AG20443 (cell line): ENCODE data around the gene SLC31A2.
"Not testable (repeated sequence)": the region's sequence is repeated elsewhere in the genome, so short reads cannot be mapped to it uniquely, and the experiment has no call there.

Source experiments
- DNase-seq: peaks from one replicate; pipeline ENCODE4 v3.0.0; 2012; ENCODE audit warnings: low spot score, mixed read lengths

The SLC31A2 gene, protein sequence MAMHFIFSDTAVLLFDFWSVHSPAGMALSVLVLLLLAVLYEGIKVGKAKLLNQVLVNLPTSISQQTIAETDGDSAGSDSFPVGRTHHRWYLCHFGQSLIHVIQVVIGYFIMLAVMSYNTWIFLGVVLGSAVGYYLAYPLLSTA

DNA sequence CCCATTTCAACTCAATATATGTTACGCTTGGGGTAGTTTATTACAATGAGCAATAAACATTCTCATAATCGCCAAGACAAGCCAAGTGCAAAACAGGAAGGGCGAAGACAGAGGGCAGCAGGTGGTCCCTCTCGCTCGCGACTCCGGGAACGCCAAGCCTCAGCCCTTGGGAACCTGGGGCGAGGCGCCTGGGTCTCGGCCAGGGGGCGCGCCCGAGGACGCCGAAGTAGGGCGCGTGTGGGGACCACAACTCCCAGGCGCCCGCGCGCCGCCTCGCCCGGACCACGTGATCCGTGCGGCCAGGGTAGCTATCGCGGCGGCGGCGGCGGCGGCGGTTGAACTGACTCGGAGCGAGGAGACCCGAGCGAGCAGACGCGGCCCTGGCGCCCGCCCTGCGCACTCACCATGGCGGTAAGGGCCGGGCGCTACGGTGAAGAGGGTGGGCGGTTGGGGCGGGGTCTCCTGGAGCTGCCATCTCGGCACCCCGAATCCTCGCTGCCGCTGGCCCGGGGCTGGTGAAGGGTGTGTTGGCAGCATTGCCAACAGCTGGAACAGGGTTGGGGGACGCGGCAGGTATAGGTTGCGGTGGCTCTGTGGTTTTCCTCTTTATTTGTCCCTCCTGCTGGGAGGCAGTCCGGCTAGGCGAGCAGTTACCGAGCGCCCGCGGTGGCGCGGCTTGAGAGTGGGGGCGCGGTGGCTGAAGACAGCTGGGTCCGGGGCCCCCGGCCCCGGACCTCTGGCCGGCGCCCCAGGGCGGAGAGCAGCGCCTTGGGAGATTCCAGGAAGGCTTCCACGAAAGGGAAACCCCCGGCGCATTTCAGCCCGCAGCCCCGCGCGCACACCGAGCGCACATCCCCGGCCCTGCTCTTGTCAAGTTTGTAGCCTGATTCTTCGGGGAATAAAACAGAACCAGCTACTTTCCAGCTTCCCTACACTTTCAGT is at the start of gene SLC31A2:
SLC31A2 (plus strand) TSS at position 338 of the 942 bp plus-strand sequence; CDS start at position 406, 68 bp downstream.
- DNase-seq: peak; percentile 96

DNA sequence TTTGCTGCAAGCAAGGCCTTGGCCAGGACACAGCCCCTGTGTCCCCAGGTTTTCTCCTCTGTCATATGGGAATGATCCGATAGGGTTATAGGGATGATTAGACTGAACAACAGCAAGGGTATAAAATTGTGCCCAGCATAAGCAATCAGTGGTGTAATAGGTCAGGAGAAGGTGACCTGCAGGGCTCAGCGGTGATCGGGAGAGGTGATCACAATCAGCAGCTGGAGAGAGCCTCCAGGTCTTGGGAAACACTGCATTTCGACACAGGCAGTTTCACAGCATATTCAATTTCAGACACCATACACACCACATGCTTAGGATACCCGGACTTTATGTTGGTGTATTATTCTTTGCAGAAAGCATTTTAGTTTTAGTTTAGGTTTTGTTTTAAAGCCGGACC is 45.5 kb upstream of the SLC31A2 start:
- not testable (repeated sequence) for DNase-seq

DNA sequence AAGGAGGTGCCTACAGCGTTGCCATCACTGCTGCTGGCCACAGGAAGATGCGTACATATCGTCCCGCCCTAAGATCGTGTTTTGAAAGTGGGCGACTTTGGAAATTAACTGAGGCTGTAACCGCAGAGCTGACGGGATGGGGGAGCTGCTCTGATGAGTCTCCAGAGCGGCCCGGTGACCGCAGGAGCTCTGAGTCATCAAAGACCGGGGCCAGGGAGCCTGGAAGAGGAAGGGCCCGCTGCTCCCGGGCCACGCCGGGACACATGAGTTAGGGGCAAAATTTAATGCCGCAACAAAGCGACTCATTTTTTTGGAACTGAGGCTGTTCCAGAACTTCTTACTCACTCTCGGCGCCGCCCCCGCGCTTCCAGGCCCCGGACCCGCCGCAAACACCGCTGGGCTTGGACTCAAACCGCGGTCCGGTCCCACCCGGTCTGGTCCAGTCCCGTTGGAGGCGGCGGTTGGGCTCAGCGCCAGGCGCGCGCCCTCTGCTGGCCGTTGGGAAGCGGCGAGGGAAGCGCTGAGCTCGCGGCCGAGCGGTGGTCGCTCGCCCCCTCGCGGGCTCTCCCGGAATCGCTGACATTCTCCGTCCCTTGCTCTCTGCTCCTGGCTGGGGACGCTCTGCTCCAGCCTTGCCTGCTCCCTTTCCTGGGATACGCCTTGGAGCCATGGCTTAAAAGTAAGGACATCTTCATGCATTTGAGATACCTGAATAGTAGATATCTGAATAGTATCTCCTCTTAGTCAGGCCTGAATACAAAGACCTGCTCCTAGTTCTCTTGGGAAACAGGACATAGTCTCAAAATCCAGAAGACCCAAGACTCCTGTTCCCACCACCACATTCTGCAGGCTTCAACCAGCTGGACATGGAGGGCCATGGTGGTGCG is 39.5 kb upstream of the SLC31A2 start:
- peak; percentile 19 for DNase-seq

DNA sequence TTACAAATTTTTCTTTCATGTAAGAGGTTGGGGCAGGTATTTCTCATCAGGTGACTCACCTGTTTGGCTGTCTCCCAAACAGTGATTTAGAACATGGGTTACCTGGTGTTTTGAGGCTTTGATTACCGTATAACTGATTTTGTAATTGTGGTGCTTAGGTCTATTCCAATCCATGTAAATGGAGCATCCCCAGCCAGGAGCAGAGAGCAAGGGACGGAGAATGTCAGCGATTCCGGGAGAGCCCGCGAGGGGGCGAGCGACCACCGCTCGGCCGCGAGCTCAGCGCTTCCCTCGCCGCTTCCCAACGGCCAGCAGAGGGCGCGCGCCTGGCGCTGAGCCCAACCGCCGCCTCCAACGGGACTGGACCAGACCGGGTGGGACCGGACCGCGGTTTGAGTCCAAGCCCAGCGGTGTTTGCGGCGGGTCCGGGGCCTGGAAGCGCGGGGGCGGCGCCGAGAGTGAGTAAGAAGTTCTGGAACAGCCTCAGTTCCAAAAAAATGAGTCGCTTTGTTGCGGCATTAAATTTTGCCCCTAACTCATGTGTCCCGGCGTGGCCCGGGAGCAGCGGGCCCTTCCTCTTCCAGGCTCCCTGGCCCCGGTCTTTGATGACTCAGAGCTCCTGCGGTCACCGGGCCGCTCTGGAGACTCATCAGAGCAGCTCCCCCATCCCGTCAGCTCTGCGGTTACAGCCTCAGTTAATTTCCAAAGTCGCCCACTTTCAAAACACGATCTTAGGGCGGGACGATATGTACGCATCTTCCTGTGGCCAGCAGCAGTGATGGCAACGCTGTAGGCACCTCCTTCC is 37.9 kb upstream of the SLC31A2 start:
- DNase-seq: not testable (repeated sequence)

DNA sequence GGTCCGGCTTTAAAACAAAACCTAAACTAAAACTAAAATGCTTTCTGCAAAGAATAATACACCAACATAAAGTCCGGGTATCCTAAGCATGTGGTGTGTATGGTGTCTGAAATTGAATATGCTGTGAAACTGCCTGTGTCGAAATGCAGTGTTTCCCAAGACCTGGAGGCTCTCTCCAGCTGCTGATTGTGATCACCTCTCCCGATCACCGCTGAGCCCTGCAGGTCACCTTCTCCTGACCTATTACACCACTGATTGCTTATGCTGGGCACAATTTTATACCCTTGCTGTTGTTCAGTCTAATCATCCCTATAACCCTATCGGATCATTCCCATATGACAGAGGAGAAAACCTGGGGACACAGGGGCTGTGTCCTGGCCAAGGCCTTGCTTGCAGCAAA is 32.0 kb upstream of the SLC31A2 start:
- not testable (repeated sequence) for DNase-seq

DNA sequence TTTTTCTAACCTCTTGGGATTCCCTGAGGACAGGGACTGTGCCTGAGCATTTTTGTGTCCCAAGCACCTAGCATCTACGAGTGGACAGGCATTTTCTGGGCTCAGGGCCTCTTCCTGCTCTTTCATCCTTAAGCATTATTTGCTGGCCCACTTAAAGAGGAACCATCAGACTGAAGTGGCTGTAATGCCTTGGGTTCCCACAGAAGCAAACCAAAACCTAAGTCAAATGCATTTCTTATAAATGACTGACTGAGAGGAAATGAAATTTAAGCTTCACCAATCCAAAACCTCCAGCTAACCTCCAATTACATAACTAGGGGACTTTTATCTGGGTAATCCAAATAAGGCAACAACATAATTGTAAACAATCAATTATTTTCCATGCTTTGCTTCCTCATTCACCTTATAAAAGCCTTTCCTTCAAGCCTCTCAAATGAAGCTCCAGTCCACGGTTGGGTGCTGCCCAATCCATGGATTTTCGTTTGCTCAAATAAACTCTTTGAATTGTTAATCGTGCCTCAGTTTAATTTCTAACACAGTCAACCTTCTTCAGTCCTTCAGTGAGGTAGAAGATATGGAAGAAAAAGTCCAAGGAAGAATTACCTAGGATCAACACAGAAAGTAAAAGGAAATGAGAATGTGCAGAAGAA is 25.3 kb upstream of the SLC31A2 start:
- DNase-seq: no peak

DNA sequence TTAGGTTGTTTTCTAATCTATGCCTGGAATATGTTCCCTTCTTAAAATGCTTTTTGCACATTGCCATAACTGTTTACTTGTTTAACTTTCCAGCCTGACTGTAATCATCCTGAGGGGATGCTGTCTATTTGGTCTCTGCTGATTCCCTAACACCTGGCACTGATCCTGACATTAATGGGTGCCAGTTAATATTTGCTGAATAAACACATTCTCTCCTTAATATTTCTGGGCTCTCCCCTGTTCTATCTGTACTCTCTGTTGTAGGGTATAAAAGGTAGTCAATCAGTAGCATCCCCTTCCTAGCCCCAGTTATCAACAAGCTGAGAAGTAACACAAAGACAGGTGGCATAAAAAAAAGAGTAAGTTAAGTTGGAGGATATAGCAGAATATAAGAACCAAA is 21.3 kb upstream of the SLC31A2 start:
- DNase-seq: no peak

DNA sequence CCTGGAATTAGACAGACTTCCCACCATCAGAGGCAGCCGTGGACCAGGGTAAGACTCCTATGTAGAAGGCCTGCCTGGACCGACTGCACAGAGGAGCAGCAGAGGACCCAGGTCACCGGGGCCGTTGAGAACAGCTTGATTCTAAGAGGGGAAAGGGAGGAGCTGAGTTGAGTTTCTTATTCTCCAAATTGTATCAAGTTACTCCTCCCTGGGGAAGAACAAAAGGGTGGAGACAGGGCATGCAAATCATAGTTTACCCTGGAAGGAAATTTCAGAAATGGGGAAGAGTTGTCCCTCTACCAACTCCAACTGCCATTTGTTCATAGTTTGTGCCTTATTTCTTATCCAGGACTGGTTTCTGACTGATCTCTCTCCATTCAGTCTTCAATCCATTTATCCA is 20.9 kb upstream of the SLC31A2 start:
- DNase-seq: no peak

DNA sequence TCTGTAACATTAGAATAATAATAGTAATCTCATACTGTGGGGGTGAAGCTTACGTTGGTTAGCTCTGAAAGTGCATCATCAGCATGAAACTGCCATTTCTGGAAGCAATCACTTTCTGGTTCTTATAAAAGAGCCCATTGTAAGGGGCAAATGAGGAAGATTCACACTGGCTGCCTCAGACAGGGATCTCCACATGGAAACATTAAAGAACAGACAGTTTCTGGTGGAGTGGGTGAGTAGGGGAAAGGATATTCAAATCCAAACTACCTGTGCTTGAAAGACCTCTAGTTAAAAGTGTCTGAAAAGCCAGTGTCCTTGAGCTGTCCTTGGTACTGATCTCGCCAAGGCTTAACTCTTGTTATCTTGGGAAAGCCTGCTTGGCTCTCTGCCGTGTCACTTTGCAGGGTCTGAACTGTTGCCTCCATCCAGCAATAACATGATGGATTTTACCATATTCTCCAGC is 19.1 kb upstream of the SLC31A2 start:
- peak; percentile 38 for DNase-seq

DNA sequence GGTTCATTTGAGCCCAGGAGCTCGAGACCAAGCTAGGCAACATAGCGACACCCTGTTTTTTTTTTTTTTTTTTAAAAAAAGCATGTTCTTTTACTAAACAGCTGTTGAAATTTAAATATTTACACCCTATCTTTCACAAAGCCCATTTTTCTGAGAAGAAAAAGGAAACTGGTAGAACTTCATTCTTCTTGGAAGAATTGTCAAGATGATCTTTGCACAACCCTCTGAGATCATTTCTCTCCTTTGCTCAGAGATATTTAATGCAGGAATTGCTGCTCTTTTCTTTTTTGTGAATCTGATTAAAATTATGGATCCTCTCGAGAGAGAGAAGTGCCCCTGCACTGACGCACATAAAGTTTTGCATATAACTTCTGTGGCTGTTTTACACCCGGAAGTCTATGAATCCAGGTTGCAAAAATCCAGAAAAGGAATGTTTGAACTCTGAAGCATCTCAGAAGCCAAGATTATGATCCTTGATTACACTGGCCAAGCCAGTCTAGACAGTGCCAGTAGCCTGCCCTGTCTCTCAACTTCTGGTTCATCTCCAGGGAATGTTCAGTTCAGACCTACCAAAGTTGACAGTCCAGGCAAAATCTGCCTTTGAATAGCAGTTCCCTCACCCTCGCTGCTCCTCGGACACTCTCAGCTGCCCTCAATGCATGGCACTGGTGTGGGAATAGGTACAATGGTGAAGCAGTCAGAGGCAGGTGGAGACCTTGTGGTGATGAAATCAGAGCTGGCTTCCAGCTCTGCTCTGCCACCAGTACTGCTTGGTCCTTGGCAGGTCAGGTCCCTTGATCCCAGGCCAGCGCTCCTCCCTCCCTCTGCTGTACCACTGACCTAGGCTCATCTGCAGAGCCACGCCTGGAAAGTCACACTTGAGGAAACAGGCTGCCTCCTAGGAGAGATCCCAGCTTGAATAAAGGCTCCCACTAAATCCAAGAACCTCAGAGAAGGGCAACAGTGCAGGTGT is 13.3 kb upstream of the SLC31A2 start:
- no peak for DNase-seq

DNA sequence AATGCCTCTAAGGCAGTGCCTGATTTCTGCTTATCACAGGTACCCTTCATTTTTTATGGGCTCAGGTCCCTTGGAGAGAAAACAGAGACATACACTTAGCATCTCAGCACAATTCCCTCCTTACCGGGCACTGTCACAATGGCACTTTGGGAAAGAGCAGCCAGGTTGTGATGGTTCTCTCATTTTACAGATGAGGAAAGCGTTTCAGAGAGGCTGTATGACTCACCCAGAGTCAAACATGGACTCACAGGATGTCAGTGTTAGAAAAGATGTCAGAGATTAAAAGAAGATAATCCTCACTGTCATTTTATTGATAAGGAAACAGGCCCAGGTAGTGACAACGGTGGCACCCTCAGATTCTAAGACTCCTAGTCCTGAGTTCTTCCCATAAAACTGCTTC is 12.0 kb upstream of the SLC31A2 start:
- DNase-seq: no peak

DNA sequence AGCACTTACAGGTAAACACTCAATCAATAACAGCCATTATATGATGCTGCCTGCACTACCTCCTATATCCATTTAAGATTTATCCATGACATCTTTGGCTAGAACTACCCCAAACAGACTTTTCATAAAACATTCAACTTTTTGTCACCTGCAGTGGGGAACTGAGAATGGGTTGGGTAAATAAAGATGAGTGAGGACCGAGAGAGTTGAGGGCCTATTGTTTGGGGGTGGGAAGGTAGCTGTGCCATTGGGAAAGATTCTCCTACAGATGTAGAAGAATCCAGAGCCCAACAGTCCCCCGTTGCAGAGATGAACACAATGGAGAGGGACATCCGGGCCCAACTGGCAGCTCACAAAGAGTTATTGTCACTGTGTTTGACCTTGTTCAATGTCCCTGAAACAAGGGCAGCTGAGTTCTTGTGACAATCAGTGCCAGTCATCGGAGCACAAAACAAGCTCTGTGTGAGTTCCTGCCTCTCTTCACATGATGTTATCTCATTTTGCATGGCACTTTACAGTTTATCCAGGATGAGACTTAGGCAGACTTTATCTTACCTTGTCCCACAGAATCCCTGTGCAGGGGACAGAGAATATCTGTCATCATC is 11.5 kb upstream of the SLC31A2 start:
- no peak for DNase-seq

DNA sequence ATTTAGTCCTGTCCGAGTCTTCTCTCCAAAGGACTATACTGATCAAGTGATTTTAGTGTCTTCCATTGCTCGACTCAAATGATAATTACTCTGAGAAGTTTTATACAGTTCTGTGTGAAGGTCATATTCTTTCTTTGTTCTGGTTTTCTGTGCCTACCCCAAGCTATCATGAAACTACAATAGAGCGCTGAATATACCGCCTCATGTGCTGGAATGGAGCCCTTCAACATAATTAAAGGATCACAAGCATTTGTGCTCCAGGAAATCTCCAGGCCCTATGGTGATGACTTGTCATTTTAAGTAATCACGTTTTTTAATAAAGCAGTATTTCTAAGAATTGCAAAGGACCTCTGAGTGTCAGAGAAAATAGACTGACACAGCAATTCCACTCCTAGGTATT is 10.9 kb upstream of the SLC31A2 start:
- no peak for DNase-seq

DNA sequence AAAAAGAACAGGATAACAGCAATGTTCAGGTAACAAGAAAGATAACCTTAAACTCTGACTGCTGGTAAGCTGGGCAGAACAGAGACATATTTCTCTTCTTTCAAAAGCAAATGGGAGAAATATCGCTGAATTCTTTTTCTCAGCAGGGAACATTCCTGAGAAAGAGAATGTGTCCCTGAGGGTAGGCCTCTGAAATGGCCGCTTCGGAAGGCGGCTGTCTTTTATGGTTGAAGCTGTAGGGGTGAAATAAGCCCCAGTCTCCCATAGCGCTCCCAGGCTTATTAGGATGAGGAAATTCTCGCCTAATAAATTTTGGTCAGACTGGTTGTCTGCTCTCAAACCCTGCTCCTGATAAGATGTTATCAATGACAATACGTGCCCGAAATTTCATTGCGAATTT is 9.9 kb upstream of the SLC31A2 start:
- DNase-seq: not testable (repeated sequence)

DNA sequence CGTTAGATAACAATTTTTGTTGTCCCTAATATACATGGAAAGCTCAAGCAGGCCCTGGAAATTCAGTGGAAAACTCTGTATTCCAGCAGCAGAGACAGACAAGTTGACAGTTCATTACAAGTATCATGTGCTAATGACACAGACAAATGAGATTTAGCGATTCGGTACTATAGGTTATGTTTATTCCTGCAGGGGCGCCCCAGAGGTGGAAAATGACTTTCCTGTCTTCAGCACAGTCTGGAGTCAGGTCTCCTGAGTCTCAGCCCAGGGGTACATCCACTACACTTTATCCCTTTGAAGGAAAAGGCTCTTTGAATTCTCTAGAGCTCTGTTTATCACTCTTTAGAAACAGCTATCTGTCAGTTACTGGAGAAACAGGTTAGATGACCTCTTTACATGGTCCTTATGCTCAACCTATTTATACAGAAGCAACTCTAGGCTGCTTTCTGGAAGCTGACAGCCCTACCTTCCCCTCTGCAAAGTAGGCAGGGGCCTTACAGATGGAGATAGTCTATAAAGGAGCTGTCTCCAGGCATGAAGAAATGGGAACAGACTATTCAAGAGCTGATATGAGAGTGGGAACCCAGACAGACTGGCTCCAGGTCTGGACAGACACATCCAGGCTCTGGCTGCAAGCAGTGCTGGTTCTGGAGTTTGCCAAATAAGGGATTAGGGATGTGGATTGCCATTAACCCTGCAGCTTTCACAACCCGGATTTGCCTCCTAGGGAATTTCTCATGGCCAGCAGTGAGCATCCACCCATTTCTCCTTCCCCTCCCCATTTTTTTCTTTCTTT is 7.2 kb upstream of the SLC31A2 start:
- no peak for DNase-seq

DNA sequence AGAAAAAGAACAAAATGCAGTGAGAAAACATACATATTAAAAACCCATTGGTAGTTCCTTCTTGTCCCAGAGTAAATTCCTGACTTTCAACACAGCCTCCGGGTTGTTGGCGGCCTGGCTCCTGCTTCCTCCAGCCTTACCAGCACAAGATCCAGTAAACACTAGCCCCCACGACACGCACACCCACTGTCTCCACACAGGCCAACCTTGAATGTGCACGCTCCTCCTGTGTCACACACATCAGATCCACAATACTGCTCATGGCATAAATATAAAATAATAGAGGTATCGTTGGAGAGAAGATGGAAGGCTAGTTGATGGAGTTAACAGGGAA is 2.5 kb upstream of the SLC31A2 start:
- no peak for DNase-seq

DNA sequence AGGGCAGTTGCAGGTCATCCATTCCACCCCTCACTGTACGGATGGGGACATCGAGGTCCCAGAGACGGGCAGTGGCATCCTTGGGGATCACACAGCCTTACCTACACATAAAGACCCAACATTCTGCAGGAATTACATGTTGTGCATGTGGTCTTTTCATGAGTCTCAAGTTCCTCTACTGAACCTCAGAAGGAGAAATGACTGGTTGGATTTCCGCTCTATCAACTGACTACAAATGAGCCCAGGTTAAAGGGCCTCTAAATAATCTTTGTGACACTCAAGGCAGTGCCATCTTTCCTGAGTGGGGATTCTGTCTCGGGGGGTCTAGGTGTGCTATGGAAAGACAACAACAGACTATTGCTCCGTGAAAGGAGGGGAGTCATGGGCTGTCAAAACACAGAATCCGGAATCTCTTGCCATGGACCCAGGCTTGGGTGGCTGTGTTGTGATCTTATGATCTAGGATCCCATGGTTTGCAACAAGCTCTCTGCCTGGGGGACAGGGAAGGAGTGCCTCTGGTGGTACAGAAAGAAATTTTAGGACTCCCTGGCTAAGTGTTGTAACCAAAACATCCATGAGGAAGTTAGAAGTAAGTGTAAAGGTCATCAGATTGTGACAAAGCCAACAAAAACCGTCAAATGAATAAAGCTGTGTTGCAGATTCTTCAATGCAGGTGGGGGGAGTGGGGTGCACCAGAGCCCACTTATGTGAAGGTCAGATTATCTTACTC is 1.9 kb upstream of the SLC31A2 start:
- no peak for DNase-seq

DNA sequence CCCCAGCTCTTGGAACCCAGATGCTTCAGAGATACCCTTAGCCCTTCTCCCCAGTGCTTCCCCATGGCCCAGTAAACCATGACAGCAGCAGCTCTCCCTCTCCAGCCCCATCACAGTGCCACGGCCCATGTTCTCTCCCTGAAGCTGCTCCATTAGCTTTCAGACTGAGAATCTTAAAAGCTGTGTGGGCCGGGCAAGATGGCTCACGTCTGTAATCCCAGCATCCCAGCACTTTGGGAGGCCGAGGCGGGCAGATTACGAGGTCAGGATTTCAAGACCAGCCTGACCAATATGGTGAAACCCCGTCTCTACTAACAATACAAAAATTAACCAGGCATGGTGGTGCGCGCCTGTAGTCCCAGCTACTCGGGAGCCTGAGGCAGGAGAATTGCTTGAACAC is 1.2 kb upstream of the SLC31A2 start:
- DNase-seq: not testable (repeated sequence)
